HG03575 (cell line): ENCODE data around the gene IL1R1.

Source experiments
- ATAC-seq: cut with Tn5 transposase; IDR thresholded peaks from one replicate; pipeline ENCODE4 v1.9.1; 2021; ENCODE audit not compliant: unreplicated experiment, insufficient number of reproducible peaks, low FRiP score; ENCODE audit errors: extremely low read depth

The IL1R1 gene

GRCh38 chr2:102129951-102130646 is 12.4 kb upstream of the IL1R1 start:
- no peak for ATAC-seq

DNA sequence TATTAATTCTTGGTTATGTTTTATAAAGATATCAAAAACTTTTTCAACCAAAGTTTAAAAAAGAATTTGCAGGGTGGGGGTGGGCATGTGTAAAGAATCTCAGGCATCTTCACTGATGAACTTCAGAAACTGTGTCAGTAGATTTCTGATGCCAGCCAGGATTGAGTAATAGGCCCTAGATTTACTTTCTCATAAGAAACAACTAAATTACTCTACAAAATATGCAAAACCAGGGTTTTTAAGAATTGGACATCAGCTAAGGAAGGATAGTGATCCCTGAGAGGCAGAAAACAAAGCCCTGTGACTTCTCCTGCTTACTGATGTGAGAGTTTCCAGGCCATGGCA is 11.9 kb upstream of the IL1R1 start:
- no peak for ATAC-seq

- ATAC-seq: no peak
These were observed 11.0 kb upstream of the IL1R1 start for GRCh38 chr2:102131564-102131963.

DNA sequence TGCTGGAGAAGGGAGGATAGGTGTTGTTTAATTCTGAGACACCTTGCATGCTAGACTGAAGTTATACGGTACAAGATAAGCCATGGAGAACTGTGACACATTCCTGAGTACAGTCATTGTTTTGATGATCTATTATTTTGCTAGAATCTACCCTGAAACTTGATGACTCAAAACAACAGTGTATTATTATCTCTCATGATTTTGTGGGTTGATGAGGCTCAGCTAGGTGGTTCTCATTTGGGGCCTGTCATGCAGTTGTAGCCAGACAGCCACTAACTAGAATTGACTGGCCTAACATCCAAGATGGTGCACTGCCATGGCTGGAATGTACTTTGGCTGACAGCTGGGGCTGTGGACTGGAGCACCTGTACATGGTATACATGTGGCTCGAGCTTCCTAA is 5.4 kb upstream of the IL1R1 start:
- no peak for ATAC-seq

DNA sequence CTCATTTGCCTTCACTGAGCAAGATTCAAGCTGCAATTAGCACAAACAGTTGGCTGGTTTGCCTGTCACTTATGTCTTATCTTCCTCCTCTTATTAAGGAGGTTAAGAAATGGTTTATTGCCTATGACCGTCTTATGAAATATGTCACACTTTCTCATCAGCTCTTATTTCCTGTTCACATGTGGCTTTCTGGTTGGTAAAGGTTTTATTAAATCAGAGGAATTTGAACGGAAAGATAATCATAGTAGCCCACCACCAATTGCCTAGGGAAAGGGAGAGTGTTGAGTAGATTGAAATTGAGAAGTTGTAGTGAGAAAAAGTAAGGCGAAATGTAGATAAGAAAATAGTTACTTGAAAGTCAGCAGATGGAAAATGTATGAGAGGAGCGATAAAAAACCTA is 4.2 kb upstream of the IL1R1 start:
- no peak for ATAC-seq

DNA sequence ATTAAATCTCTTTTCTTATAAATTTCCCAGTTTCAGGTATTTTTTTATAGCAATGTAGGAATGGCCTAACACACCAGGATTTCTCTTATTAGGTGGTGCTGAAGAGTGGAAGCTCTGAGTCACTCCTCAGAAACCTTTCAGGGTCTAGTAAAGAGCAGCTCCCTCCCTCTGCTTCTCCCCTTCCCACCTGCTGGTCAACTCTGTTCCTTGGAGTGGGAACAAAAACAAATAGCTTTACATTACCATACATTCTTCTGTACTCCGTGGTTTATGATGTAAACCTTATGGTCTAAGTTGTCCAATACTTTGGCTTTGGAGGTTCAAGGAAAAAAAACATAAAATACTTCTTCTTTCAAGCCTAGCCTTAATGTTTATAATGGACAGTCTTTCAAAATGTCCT is 2.7 kb upstream of the IL1R1 start:
- ATAC-seq: no peak

GRCh38 chr2:102140377-102140776 is 2.2 kb upstream of the IL1R1 start:
- ATAC-seq: no peak

GRCh38 chr2:102141011-102141943 is 1.3 kb upstream of the IL1R1 start:
- ATAC-seq: no peak

- no peak for ATAC-seq
These were observed 393 bp downstream of the IL1R1 start for GRCh38 chr2:102142829-102143449.

DNA sequence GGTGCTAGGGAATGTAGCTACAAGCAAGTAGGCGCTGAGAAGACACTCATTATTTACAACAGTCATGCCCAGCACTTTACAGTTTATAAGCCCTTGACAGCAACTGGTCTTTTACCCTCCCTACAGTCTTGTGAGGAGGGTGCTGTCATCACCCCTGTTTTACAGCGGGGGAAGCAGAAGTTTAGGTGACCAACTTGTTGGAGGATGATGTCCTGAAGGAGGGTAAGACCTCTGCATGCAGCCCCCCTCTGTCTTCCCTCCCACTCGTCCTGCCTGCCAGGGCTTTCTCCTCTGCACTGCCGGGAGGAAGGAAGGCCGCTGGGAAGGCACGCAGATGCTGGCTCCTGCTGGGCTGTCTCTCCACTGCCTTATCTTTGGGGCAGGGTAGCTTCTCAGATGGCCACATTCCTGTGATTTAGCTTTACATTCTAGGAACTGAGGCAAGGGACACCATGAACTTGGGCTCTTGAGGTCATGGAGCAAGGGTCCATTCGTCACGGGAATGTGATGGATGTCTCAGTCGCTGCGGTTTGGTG is 972 bp downstream of the IL1R1 start:
- ATAC-seq: no peak

DNA sequence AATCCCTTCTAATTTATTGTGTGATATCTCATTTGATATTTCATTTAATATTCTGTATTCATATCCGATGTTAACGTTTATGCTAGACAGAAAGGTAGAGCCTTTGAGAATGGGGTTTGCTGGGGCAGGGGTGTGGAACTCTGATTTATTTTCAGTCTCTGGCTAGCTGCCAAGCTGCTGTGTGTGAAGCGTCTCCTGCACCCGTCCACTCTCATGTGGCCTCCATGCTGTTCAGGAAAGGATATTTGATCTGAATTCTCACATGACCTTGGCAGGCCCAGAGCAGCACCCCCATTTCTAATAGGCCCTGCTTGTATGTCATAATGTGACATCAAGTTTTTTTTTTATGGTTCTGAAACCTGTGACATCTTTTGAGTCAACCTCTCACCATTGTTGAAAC is 1.6 kb downstream of the IL1R1 start:
- ATAC-seq: no peak

GRCh38 chr2:102145107-102145506 is 2.6 kb downstream of the IL1R1 start:
- no peak for ATAC-seq

- ATAC-seq: no peak
These were observed 3.4 kb downstream of the IL1R1 start for GRCh38 chr2:102145934-102146333.

GRCh38 chr2:102147935-102148334 is 5.4 kb downstream of the IL1R1 start:
- no peak for ATAC-seq

DNA sequence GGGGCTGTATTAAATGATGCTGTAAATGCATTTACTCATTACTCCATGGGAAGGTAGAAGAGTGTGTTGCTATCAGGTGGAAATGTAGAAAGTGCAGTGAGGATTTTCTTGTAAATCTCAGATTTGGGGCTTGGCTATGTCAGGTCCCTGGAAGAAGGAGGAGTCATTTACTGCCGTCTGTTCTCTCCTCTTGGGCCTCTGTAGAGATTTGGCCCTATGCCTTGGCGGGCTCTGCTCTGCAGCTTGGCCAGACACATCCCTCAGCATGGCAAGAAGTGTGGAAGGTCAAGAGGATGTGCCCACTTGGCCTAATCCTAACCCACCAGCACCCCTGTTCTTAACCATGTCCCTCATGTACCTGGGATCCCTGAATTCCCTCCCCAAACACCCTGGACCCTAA is 6.7 kb downstream of the IL1R1 start:
- no peak for ATAC-seq

GRCh38 chr2:102149644-102150455 is 7.3 kb downstream of the IL1R1 start:
- no peak for ATAC-seq

DNA sequence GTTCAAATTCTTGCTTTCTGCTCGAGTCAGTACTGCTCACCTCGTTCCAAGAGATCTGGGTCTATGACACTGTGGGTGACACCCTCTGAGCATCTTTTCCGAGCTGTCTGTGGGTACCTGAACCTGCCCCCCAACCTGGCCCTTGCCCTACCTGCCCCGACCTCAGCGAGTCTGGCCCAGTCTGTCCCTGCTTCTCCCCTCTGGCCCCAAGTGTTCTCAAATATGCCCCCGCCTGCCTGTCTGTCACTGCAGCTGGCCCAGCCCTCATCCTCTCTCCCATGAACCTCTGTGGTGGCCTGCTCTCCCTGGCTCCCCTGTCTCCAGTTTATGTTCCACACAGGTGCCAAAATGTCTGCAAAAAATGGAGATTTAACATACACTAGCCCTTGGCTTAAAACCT is 11.8 kb downstream of the IL1R1 start:
- ATAC-seq: no peak

GRCh38 chr2:102154946-102155702 is 12.6 kb downstream of the IL1R1 start:
- ATAC-seq: no peak
